Fibroblast of skin of abdomen (primary cell): Measurements from ENCODE around the gene CMC4. TPM values are rescaled to one million over a fixed set of nuclear protein-coding genes. Genes with fewer than 3 reads are reported as not detected.

ENCODE experiments used
- DNase-seq: peaks from one replicate; pipeline ENCODE4 v3.0.0-alpha.2; 2013
- polyA plus RNA-seq, 2 experiments: library from polyadenylated mRNA; unstranded; fragments of 120-200 nt; gene quantifications; one replicate each; pipeline ENCODE4 v1.2.1, GENCODE V29; 2013; ENCODE audit not compliant: insufficient read length in 2 of 2

The CMC4 gene
- 10.2 TPM for polyA plus RNA-seq (2013, experiment 1 of 2; ENCODE audit: insufficient read length)
- 9.0 TPM for polyA plus RNA-seq (2013, experiment 2 of 2; ENCODE audit: insufficient read length)

DNA sequence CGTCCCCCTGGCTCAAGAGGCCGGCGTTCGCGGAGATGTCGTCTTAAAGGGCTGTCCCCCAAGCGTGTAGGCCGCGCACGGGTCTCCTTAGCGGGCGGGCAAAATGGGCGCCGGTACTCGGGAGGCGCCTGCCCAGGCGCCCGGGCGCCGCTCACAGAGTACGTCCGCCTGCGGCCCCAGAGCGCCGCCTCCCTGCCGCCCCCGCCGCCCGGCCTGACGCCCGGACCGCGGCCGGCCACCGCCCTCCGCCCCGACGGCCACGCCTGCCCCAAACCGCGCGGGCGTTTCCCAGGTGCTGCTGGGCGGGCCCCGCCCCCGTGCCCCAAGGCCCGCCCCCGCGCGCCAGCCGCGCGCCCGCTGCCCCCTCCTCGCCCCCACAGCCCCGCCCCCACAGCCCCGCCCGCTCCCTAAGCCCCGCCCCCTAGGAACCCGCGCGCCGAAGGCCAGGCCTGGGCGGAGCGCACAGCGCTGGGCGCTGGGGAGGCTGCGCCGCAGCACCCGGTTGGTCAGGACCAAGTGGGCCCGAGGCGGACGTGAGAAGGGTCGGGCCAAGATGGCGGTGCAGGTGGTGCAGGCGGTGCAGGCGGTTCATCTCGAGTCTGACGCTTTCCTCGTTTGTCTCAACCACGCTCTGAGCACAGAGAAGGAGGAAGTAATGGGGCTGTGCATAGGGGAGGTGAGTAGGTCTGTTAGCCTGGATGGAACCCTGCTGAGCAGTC is at the start of gene CMC4, which contains the start of the genes BRCC3 and MTCP1:
Gene CMC4 (minus strand): TSS at position 162 of the 719 bp plus-strand sequence. CDS start 7,113 bp downstream, outside the sequence.
Gene BRCC3 (plus strand): TSS at position 534 of the 719 bp plus-strand sequence. CDS start 20 bp downstream, at position 554.
Gene MTCP1 (minus strand): TSS at position 162 of the 719 bp plus-strand sequence. CDS start 5,126 bp downstream, outside the sequence.
- DNase-seq, result peak; percentile 79

DNA sequence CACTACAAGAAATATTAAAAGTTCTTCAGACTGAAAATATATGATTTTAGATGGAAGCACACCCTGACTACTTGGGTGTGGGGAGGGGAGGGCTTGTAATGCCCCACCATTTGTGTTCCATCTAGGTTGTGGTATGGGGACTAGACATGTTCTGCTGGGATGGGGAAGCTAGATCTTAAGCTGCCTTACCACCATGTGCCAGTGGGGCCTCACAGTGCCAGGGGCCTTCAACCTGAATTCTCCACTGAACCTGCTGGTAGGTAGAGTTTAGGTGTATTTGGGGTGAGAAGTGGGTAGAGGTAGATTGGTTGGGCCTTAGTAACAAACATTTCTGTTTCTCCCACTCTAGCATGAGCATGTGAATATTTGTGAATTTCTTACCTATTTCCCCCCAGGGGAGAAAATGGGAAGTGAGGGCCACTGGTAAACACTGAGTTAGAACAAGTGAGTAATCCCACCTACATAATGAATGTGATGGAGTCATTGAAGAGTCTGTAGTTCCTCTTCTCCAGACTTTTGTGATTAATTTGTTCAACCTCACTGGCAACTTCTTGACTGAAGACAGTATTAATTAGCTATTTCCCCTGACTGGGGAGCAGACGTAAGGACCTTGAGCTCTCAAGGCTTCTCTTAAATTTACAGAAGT is 44.4 kb upstream of the CMC4 start:
- no peak for DNase-seq

GRCh38 chrX:155113097-155113496 is 42.2 kb upstream of the CMC4 start:
- no peak for DNase-seq

DNA sequence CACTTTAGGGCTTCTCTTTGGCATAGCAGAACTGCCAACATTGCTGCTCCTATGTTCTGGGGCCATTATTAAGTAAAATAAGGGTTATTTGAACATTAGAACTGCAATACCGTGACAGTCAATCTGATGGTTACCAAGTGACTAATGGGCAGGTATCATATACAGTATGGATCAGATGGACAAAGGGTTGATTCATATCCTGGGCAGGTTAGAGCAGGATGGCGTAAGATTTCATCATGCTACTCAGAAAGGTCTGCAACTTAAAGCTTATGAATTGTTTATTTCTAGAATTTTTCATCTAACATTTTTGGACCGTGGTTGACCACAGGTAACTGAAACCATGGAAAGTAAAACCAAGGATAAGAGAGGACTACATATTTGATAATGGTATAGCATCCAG is 41.2 kb upstream of the CMC4 start:
- DNase-seq, result no peak

- DNase-seq, result no peak
Measured at GRCh38 chrX:155108427-155108826, 37.5 kb upstream of the CMC4 start.

- no peak for DNase-seq
Measured at GRCh38 chrX:155105919-155106318, 35.0 kb upstream of the CMC4 start.

GRCh38 chrX:155094468-155095061 is 23.6 kb upstream of the CMC4 start:
- peak; percentile 13 for DNase-seq

- DNase-seq, result no peak
Measured at GRCh38 chrX:155086961-155087735, 16.2 kb upstream of the CMC4 start.

- peak; percentile 23 for DNase-seq
Measured at GRCh38 chrX:155086202-155086840, 15.4 kb upstream of the CMC4 start.

DNA sequence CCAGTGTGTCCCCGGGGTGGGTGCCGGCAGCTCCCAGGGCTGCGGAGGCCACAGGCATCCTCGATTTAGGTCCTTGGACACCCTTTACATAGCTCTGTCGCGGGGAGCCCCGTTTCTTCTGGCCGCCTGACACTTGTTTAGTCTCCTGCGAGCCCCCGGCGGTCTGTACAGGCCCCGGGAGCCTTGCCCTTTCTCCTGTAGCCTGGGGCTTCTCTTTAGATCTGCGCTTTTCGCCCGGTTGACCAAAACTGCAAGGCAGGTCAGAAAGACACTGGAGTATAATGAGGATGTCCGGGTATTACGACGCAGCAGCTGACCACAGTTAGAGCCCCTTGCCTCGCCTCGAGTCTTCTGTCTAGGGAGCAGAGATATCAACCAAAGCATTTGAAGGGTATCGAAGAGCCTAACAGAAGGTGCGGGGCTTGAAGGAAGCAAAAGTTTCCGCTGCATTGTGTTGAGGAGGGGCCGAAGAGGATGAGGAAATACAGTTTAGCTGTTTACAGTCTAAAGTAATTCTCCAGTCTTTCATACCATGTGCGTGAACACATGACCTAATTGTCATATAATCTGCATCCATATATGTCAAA is 851 bp upstream of the CMC4 start:
- DNase-seq, result no peak

DNA sequence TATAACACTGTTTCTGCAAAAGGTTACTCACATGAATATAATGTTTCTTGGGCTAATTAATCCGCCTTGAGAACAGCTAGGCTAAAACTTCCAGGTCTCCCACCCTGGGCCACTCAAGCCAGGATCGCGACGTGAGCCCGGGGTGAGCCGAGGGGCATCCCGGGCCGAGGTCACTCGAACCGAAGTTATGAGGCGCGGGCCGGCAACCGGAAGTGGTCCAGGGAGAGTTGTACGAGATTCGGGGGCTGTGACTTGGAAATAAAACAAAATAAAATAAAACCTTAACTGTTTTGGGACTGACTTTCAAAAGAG is 317 bp downstream of the CMC4 start:
- no peak for DNase-seq

DNA sequence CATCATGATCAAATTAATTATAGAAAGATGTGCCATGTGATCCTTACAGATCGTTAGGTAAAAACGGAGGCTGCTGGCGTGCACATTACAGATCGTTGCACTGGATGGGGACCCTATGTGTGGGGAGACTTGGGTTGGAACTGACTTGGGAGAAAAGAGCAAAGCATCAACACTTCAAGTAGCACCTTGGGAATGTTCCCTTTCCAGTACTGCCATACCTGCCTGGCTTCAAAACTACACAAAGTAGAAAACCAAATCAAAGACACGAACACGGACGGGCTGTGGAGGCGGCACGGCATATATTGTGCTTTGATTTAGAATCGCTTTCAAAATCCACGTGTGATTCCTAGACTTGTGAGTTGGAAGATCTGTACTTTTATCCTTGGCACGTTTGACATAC is 898 bp downstream of the CMC4 start:
- DNase-seq, result no peak

GRCh38 chrX:155069414-155069813 is 1.5 kb downstream of the CMC4 start:
- no peak for DNase-seq

- peak; percentile 22 for DNase-seq
Measured at GRCh38 chrX:155068165-155068564, 2.8 kb downstream of the CMC4 start.

GRCh38 chrX:155065035-155065734 is 5.8 kb downstream of the CMC4 start:
- DNase-seq, result peak; percentile 28

- DNase-seq, result no peak
Measured at GRCh38 chrX:155061760-155062159, 9.2 kb downstream of the CMC4 start.

GRCh38 chrX:155056877-155057792 is 13.8 kb downstream of the CMC4 start:
- peak; percentile 65 for DNase-seq

GRCh38 chrX:155056471-155056870 is 14.5 kb downstream of the CMC4 start:
- no peak for DNase-seq

DNA sequence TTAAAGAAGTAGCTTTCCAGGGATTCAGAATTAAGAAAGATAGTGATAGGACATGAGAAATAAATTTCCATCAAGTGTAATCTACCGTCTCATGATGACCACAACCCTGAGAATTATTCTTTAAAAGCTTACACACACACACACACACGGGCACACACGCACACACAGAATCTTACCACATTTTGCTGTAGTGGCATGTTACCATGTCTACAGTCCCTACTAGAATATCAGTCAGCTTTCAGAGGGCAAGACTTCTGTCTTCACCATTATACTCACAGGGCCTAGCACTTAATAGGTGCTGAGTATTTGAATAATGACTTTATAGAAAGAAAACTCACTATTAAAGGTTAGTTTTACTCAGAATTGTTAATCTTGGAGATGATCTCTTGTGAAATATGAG is 15.4 kb downstream of the CMC4 start:
- no peak for DNase-seq

GRCh38 chrX:155054255-155054654 is 16.7 kb downstream of the CMC4 start:
- DNase-seq, result no peak
